ENCODE data around the gene GRM4.

The GRM4 gene

GRCh38 chr6:34157851-34158250, 12.0 kb upstream of the GRM4 start:
- no peak for DNase-seq (ENCODE audit: low read depth in 2 of 2)

DNA sequence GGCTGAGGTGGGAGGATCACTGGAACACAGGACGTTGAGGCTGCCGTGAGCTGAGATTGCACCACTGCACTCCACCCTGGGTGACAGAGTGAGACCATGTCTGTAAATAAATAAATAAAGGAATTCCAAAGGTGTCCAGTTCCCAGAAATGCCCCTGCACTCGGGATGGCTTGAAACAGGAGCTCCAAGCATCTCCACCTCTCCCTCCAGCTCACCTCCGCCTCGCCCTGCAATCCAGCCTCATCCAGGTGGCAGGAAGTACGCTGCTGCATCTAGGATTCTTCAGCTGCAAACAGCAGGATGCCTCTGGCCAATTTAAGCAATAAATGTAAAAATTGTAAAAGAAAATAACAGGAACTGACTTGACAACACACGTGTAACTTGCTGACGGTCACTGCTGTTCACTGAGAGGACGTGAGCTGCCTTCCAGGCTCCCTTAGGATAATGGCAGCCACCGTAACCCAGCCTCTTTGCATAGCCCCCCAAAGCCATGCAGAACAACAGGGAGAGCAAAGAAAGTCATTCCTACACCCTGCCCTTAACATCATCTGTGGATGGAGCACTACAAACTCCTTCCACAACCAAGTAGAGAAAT, 11.4 kb upstream of the GRM4 start:
- DNase-seq (ENCODE audit: low read depth in 2 of 2) = no peak

- no peak for DNase-seq (ENCODE audit: low read depth in 2 of 2)
Observed at GRCh38 chr6:34155471-34156300, 9.8 kb upstream of the GRM4 start.

DNA sequence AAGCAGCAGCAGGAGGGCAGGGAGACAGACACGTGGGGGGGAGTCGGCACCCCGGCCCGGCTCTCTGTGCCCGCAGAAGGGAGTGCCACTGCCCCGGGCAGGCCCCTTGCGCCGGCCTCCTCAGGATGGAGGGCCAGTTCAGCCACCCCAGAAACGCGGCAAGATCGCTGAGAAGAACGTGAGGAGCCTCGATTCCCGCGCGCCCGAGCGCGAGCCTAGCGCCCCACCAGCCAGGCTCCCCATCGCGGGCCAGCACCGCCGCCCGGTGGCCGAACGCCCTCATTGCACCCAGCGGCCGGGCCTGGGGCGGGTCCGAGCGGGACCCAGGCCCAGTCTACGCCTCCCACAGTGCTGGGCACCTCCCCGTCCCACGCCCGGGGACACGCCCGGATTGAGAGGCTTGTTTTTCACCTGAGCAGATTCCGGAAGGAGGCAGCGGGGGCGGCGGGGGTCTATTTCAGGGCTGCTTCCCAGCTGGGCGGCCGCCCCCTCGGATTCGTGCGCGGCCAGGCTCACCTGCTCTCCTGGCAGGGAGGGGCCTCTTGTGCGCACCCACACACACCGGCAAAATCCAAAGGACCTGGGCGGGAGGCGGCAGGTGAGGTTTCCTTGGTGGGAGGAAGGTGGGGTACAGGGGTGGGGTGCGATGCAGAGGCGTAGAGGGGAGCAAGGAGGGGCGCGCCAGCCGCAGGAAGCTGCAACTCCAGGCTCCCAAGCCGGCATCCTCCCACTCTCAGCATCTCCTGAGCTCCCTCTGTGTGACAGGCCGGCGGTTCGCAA, 9.0 kb upstream of the GRM4 start:
- peak; percentile 33 to 43 for DNase-seq (ENCODE audit: low read depth in 2 of 2)

DNA sequence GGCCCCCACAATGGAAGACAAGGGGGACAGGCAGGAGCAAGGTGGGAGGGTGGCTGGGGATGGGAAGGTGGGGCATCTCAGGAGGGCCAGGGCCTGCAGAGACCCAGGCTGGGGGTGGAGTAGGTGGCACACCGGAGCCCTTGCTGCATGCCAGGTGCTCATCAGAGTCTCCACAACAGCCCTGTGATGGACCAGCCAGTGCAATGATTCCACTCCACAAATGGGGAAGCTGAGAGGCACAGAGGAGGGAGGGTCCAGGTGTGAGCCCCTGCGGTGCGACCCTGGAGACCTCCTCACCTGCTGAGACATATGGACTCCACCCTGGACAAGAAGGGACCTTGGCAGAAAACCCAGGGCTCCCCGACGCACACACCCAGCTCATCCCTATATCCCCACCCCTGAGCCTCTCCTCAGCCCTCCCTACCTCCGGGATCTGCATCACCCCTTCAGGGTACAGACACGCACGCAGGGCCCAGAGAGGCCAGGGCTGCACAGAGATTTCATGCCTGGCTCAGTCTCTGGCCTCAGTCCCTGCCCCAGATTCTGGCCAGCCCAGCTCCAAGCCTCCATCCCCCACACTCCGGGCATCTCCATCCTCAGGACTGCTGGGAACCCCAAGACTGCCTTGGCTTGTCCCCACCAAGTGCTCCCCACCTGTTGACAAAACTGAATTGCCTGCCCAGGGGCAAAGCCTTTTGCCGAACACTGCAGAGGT, 7.1 kb upstream of the GRM4 start:
- no peak for DNase-seq (ENCODE audit: low read depth in 2 of 2)

GRCh38 chr6:34152042-34152524, 6.2 kb upstream of the GRM4 start:
- DNase-seq (ENCODE audit: low read depth in 2 of 2) = no peak

GRCh38 chr6:34151321-34152041, 5.6 kb upstream of the GRM4 start:
- no peak for DNase-seq (ENCODE audit: low read depth in 2 of 2)

- no peak for DNase-seq (ENCODE audit: low read depth in 2 of 2)
Observed at GRCh38 chr6:34150766-34151165, 4.9 kb upstream of the GRM4 start.

DNA sequence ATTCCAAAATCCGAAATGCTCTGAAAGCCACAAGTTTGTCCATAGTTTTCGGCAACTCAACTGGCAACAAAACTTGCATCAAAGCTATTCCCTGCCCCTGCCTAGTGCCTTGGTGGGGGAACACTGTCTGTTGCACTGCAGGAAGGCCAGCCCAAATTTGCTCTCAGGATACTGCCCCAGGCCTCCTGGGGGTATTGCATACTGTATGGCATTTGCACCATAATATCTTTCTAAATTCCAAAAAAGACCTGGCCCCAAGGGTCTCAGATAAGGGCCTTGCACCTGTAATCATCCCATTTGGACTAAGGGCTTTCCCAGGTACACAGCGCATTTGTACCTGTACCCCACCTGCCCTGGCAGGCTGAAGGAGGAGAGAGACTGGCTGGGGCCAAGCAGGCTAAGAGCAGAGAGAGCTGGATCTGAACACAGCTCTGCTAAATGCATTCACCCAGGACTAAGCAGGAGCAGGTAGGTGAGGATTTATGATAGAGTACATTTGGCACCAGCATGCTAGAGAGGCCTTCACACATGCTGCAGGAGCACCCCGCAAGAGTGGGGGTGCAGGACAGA, 4.0 kb upstream of the GRM4 start:
- DNase-seq (ENCODE audit: low read depth in 2 of 2) = no peak

DNA sequence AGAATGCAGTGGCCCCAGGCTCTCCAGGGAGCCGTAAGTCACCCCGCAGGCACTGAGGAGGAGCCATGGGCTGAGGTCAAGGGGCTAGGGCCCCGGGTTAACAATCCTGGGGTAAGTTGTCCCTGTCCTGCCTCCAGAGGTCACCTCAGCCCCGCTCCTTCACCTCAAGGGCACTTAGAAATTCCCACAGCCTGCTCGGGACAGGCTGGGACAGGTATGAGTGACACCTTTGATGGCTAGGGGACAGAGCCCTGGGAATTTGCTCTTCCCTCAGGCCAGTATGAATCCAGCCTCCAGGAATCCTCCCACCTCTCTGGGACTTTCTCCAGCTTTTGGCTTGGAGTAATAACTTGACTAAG, 3.5 kb upstream of the GRM4 start:
- no peak for DNase-seq (ENCODE audit: low read depth in 2 of 2)

DNA sequence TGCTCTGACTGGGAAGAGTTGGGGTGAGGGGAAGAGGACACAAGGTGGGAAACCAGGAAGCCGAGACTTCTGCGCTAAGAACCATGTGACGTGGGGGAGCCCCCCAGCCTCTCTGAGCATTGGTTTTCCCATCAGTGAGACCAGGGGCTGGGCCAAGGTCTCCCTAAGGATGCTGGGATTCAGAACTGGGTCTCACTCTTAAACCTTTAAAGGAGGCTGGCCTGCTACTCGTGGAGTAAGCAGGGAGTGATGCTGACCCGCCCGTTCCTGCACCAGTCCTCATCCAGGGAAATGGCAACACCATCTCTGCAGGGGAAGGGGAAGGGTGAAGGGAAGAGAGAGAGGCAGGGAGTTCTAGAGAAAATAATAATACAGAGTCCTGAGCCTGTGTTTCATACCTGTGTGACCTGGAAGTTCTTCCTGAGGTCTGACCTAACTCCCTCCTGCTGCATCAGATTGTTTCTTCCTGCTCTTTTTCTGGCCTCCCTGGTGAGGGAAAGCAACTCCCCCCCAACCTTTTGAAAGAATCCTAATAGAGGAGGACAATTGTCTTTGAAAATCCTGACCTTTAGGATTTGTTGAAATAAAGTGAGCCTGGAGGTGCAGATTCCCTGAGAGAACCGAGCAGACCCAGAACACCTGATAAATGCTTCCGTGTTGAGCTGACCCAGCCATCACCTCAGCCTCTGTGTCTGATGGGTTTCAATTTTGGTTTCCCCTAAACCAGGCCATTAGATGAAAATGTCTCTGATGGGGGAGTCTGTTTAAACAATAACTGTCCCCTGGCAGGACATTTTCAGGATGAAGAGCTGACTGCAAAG, 3.0 kb upstream of the GRM4 start:
- DNase-seq (ENCODE audit: low read depth in 2 of 2) = no peak

- DNase-seq (ENCODE audit: low read depth in 2 of 2) = no peak
Observed at GRCh38 chr6:34147906-34148630, 2.2 kb upstream of the GRM4 start.

DNA sequence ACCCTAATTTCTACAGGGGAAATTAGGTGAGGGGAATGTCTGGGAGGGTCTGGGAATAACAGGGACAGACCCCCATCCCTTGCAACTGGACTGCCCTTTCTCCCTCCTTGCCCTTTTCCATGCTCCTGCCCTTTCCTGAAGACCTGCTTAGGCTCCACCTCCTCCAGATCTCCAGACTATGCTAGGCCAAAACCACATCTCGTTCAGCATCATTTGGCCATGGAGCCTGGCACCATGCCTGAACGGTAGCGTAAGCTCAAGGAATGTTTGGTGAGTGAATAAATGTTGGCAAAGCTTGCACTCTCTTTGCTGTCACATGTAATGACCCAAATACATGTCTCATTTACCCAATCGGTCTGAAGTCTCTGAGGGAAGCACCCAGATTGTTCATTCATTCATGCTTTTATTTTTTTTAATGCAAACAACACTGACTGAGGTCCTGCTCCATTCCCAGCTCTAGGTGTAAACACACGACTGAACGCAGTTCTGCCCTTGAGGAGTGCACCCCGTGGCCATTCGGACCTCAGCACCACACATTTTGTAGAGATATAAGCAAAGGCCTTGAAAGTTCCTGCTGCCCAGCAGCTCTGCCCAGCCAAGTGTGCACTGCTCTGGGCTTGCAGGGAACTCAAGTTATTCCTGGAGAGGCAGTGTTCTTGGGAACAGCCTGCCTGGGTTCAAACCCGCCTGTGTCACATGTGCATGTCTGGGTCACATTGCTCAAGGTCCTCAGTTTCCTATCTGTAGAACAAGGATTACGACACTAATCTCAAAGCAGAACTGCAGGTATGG, 1.1 kb upstream of the GRM4 start:
- no peak for DNase-seq (ENCODE audit: low read depth in 2 of 2)

GRCh38 chr6:34145161-34146020, 496 bp downstream of the GRM4 start:
- peak in 1 of 2 donors; percentile 14 for DNase-seq (ENCODE audit: low read depth in 2 of 2)

GRCh38 chr6:34144581-34145160, 1.2 kb downstream of the GRM4 start:
- no peak for DNase-seq (ENCODE audit: low read depth in 2 of 2)

DNA sequence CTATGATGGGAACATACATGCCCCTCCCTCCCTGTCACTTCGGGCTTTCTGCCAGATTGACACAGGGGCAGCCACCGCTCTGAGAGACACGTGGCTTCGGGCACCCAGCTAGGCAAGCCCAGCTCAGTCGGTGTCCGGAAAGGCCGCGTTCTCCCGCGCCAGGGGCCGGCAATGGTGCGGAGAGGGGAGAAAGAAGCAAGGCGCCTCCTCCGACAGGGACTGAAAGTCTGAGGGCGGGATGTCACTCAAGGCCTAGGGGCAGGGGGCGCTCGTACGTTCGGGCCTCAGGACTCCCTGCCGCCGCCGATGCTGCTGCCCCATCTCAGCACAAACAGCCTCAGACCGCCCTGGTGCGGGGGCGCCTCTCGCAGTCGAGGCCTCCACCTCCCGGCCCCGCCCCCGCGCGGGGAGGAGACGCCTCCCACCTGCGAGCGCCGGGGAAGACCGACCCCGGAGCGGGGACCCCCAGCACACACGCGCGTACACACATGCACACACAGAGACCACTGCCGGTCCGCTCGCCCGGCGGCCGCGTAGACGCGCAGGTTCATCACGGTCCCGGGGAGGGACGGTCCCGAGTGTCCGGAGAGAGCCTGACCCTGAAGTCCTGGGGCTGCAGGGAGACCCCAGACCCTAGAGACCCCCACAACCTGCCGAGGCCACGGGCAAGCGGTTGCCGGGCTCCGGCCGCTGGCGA, 1.9 kb downstream of the GRM4 start:
- peak; percentile 12 to 23 for DNase-seq (ENCODE audit: low read depth in 2 of 2)

All from stimulated activated CD8-positive, alpha-beta memory T cell treated with anti-CD3 and anti-CD28 coated beads, Interleukin-7, amount 100 ng/mL, for 1 hour (primary cell).